ENCODE measurements around the gene MTCH2. TPM values are rescaled to one million over a fixed set of nuclear protein-coding genes. Genes with fewer than 3 reads are reported as not detected.
"Not testable (repeated sequence)": the region's sequence is repeated elsewhere in the genome, so short reads cannot be mapped to it uniquely, and the experiment has no call there.

Gene MTCH2
- total RNA-seq, 1 donor from 2014 or later = 111 TPM

GRCh38 chr11:47646019-47646418 is 3.7 kb upstream of the MTCH2 start:
- DNase-seq = no peak
- intact Hi-C loops (cut with DNase I) = loop anchor here (10.0 kb wide), 2 partner anchors 69 to 189 kb away; partner anchors contain the start of gene AGBL2
- no peak for ATAC-seq (ENCODE audit: poor library complexity)

GRCh38 chr11:47645500-47645899 is 3.1 kb upstream of the MTCH2 start:
- ATAC-seq (ENCODE audit: poor library complexity) (no peak), DNase-seq (no peak)
- intact Hi-C loops (cut with DNase I) = loop anchor here (10.0 kb wide), 2 partner anchors 69 to 189 kb away; partner anchors contain the start of gene AGBL2

GRCh38 chr11:47641600-47642098 is 710 bp downstream of the MTCH2 start:
- no peak for DNase-seq
- ATAC-seq (ENCODE audit: poor library complexity) = no peak
- intact Hi-C loops (cut with DNase I) = loop anchor here (10.0 kb wide), 2 partner anchors 73 to 193 kb away; partner anchors contain the start of gene AGBL2

- intact Hi-C loops (cut with DNase I) = loop anchor here (10.0 kb wide), 2 partner anchors 74 to 194 kb away; partner anchors contain the start of gene AGBL2
- not testable (repeated sequence) for ATAC-seq (ENCODE audit: poor library complexity); DNase-seq
These were observed 1.9 kb downstream of the MTCH2 start for GRCh38 chr11:47640506-47640905.

GRCh38 chr11:47636331-47636730 is 6.0 kb downstream of the MTCH2 start:
- ATAC-seq (ENCODE audit: poor library complexity); intact Hi-C loops (cut with DNase I); DNase-seq: not testable (repeated sequence)

- DNase-seq (no peak), ATAC-seq (ENCODE audit: poor library complexity) (no peak)
- intact Hi-C loops (cut with DNase I) = no loop called here
These were observed 10.9 kb downstream of the MTCH2 start for GRCh38 chr11:47631473-47631872.

GRCh38 chr11:47628026-47628425 is 14.3 kb downstream of the MTCH2 start:
- DNase-seq = no peak
- no peak for ATAC-seq (ENCODE audit: poor library complexity)
- intact Hi-C loops (cut with DNase I) = no loop called here

- no peak for ATAC-seq (ENCODE audit: poor library complexity)
- intact Hi-C loops (cut with DNase I) = no loop called here
These were observed 16.1 kb downstream of the MTCH2 start for GRCh38 chr11:47626234-47626633.

DNA sequence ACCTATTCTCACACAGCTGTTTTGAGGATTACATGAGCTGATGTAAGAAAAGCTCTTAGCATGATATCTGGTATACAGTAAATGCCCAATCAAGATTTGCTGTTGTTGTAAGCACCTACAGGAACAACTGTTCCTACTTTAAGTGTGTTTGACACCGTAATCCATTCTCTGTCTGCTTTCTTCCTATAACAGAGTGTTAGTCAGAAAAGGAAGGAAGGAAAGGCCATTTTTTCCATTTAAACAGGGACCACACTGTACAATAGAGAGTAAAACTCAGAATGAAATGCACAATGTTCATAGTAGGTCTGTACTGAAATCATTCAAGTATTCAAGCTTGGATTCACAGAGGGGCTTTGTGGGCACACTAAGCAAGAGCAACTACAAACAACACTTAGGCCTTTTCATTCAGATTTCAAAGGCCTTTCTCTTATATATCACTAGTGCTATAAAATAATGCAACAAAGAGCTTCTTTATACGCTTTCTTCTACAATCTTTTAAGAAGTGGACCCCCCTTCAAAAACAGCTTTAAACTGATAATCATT is 21.5 kb downstream of the MTCH2 start:
- DNase-seq (no peak), ATAC-seq (ENCODE audit: poor library complexity) (no peak)
- intact Hi-C loops (cut with DNase I) = no loop called here

More at GRCh38 chr11:47626234-47626633, 16.1 kb downstream of the MTCH2 start:
- DNase-seq = no peak

DNA sequence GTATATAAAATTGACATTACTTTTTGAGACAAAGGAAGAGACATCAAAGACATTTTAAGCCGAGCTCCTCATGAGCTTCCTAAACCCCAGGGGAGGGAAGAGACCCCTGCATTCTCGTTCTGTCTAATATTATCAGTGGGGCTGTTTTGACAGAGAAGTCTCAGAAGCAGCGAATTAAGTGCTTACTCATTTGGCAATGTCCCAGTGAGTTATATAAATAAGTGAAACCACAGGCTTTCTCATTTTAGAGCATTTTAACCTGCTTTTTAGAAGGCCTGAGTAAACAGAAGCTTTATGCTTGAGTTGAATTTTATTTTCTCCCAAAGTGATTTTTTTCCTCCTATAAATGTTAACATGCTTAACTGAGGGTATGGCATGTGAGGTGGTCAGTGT is 24.9 kb downstream of the MTCH2 start:
- no peak for DNase-seq
- no peak for ATAC-seq (ENCODE audit: poor library complexity)
- intact Hi-C loops (cut with DNase I) = no loop called here

DNA sequence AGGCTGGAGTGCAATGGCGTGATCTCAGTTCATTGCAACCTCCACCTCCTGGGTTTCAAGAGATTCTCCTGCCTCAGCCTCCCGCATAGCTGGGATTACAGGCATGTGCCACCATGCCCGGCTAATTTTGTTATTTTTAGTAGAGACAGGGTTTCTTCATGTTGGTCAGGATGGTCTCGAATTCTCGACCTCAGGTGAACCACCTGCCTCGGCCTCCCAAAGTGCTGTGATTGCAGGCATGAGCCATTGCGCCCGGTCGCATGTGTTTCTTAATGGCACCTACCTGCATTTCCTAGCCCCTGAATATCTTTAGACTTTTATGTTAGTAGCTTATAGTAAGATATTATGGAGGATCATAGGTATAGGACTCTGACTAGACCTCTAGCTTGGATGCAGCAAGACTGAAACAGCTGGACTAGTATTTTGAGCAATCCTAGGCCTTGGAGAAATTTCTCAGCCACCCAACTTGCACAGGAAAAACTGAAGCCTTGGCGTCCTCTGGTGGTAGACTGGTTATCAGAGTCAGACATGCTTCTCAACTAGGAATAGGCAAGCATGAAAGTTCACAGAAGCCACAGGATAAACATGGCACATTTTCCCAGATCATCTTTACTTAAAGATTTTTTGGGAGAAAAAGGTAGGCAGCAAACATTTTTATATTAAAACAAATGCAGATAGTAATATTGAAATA is 25.5 kb downstream of the MTCH2 start:
- intact Hi-C loops (cut with DNase I) = no loop called here
- ATAC-seq (ENCODE audit: poor library complexity) (peak; percentile 79), DNase-seq (no peak)

DNA sequence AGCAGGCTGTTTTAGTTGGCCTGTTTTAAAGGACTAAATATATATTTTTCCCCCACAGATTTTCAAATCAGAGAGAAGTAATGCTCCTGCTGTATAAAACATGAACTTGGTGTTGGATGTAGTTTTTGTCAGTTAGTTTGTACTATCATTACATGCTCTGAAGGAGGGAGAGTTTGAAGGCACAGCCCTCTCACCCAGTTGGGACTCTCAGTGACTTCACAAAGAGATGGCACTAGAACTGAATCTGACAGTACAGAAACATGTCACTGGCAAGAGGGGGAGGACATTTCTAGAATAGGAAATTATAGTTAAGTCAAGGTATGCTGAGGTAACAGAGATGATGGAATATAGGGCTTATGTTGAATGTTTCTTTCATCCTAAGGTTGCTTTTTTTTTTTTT is 27.1 kb downstream of the MTCH2 start:
- DNase-seq (no peak), ATAC-seq (ENCODE audit: poor library complexity) (no peak)
- intact Hi-C loops (cut with DNase I) = no loop called here

DNA sequence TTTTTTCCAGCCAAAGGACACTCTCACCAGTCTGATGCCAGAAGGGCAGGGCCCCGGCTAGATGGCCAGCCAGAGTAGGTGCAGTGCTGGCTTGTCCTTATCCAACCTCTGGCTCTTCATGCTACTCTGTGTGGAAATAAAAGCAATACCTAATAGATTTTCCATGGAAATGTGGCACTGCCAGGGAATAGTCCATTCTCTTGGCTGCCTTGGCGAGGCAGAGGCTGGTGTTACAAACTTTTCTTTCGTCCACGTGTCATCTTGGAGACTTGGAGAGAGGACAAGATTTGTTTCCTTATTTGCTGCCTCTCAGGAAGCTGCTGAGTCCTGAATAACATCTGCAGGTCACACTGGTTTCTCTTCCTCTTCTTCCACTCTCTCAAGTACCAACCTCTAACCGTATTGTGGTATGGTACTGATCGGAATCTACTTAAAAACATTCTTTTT is 31.0 kb downstream of the MTCH2 start:
- ATAC-seq (ENCODE audit: poor library complexity) (peak; percentile 55), DNase-seq (no peak)
- intact Hi-C loops (cut with DNase I) = no loop called here

GRCh38 chr11:47609675-47610074 is 32.7 kb downstream of the MTCH2 start:
- ATAC-seq (ENCODE audit: poor library complexity) (no peak), DNase-seq (no peak)
- intact Hi-C loops (cut with DNase I) = loop anchor here (10.0 kb wide), 1 partner anchor 105 kb away; no protein-coding TSS in a partner anchor

GRCh38 chr11:47607380-47607779 is 35.0 kb downstream of the MTCH2 start:
- intact Hi-C loops (cut with DNase I) = loop anchor here (10.0 kb wide), 1 partner anchor 103 kb away; no protein-coding TSS in a partner anchor
- peak; percentile 70 for DNase-seq
- peak; percentile 56 for ATAC-seq (ENCODE audit: poor library complexity)

DNA sequence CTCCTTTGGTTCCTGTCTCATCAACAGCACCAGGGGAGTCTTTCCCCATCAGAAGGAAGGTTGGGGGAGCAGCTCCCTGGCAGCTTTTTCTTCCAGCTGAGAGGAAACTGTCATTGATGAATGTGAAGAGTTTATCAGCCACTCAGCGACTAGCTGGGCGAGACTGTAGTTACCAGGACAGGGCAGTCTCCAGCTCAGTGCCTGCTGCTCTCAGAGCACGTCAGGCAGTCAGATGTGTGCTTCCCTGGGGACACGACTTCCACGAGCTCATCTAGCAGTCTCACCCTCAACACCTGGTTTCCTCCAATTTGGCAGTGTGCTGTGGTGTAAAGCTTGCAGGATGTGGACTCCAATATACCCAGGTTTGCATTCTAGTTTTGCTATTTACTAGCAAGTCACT is 35.6 kb downstream of the MTCH2 start:
- intact Hi-C loops (cut with DNase I) = loop anchor here (10.0 kb wide), 1 partner anchor 102 kb away; no protein-coding TSS in a partner anchor
- DNase-seq (no peak), ATAC-seq (ENCODE audit: poor library complexity) (peak; percentile 81)

- ATAC-seq (ENCODE audit: poor library complexity) (peak; percentile 53), DNase-seq (no peak)
- intact Hi-C loops (cut with DNase I) = loop anchor here (10.0 kb wide), 1 partner anchor 101 kb away; no protein-coding TSS in a partner anchor
These were observed 36.4 kb downstream of the MTCH2 start for GRCh38 chr11:47605921-47606320.

GRCh38 chr11:47603295-47603694 is 39.1 kb downstream of the MTCH2 start:
- no peak for DNase-seq
- intact Hi-C loops (cut with DNase I) = loop anchor here (10.0 kb wide), 1 partner anchor 98 kb away; no protein-coding TSS in a partner anchor
- no peak for ATAC-seq (ENCODE audit: poor library complexity)

DNA sequence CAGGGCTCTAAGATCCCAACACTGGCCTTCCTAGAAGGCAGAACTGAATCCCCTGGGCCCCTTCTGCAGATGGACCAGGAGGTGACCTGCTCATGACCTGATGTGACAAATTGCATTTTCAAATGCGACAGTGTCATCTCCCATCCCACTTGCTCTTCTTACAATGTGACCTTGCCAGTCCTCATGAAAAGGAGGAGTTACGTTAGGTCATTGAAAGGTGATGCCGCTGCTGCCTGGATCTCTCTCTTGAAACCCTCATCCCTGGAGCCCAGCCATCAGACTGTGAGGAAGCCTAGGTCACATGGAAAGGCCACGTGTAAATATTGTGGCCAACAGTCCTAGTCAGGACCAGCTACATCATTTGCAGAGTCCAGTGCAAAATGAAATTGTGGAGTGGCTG is 42.5 kb downstream of the MTCH2 start:
- ATAC-seq (ENCODE audit: poor library complexity) = no peak
- DNase-seq = no peak
- intact Hi-C loops (cut with DNase I) = loop anchor here (10.0 kb wide), 1 partner anchor 95 kb away; no protein-coding TSS in a partner anchor

GRCh38 chr11:47595967-47596366 is 46.4 kb downstream of the MTCH2 start:
- intact Hi-C loops (cut with DNase I) = no loop called here
- DNase-seq = no peak
- ATAC-seq (ENCODE audit: poor library complexity) = no peak

Measured in Right ventricle myocardium superior (tissue), 1 donor.